ENCODE results near the gene FHDC1.

GRCh38 chr4:153014460-153014859 lies 78.3 kb downstream of the FHDC1 start:
- TF ChIP-seq CTCF (IDR thresholded peaks at IDR 0.05) (no peak), ZFX (IDR thresholded peaks at IDR 0.05; ENCODE audit: borderline replicate concordance) (no peak)
